GM19397 (cell line): Measurements from ENCODE around the gene PHYHIPL.
"Not testable (repeated sequence)": the region's sequence is repeated elsewhere in the genome, so short reads cannot be mapped to it uniquely, and the experiment has no call there.

Experiments used
- ATAC-seq: cut with Tn5 transposase; IDR thresholded peaks from one replicate; pipeline ENCODE4 v1.9.1; 2021; ENCODE audit warnings: mild to moderate bottlenecking, moderate library complexity; ENCODE audit not compliant: unreplicated experiment

PHYHIPL gene

DNA sequence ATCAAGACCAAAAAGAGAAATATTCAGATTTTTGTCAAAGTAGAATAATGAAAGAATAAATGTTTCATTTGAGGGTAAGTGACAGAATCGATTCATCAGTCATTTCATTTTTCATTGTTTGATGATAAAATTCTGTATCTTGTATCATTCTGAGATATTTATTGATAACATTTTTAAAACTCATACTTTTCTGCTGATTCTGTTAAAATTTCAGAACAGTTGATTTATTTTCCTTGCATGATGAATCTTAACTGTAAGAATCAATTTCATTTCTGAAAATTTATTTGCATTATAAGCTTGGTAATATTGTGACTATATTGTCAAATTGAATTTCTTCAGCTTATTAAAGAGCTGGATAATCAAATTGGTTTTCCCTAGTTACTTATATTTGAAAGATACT is 13.9 kb downstream of the PHYHIPL start:
- ATAC-seq, result no peak

DNA sequence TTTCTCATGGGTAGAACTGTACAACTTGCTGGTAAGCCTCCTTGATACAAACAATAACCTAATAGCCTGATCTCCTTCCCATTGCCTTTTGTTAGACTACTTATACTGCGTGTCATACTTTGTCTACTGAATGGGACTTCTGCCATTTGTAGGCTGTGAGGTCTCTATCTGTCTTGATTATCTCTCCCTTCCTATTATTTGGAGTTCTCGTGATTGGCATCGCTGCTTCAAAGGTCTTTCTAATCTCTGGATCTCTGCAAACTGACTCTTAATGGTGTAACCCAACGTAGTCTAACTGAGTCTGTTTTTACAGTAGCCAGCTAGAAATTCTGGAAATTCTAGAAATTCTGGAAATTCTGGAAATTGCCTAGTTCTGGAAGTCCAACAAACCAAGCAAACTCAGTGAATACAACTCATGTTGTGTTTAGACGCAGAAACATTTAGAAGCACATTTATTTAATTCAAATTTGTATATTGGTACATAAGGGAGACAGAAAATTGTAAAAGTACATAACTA is 29.8 kb downstream of the PHYHIPL start:
- ATAC-seq, result no peak

DNA sequence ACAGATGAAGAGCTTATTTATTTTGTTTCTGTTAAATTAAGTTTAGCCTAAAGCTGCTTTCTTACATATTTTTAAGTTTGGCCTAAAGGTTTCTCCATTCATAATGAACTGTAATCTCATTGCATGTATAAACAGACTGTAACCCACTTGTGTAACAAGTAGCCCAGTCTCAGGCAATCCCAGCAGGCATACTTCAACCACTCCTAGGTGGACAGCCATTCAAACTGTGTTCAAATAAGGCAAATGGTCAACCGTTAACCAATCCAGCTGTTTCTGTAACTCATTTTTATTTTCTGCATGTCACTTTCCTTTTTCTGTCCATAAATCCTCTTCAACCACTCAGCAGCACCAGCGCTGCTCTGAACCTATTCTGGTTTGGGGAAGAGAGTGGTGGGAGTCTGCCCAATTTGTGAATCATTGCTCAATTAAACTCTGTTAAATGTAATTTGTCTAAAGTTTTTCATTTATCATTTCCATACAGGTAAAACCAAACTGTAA is 35.9 kb downstream of the PHYHIPL start:
- ATAC-seq, result no peak

DNA sequence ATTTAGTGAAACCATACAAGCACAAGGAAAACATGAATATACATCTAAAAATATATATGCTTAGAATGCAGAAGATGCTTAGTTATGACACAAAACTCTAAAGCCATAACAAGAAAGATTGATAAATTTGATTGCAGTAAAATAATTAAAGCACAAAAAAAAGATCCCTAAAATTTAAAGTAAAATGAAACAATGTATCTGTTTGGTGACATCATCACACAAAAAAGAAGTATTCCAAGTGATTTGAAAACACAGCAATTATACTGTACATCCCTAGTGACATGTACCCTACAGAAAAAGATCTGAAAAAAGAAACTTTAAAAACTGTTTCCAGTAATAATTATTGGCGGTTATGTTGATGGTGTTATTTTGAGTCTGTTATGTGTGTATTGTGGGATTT is 37.7 kb downstream of the PHYHIPL start:
- ATAC-seq, result no peak

DNA sequence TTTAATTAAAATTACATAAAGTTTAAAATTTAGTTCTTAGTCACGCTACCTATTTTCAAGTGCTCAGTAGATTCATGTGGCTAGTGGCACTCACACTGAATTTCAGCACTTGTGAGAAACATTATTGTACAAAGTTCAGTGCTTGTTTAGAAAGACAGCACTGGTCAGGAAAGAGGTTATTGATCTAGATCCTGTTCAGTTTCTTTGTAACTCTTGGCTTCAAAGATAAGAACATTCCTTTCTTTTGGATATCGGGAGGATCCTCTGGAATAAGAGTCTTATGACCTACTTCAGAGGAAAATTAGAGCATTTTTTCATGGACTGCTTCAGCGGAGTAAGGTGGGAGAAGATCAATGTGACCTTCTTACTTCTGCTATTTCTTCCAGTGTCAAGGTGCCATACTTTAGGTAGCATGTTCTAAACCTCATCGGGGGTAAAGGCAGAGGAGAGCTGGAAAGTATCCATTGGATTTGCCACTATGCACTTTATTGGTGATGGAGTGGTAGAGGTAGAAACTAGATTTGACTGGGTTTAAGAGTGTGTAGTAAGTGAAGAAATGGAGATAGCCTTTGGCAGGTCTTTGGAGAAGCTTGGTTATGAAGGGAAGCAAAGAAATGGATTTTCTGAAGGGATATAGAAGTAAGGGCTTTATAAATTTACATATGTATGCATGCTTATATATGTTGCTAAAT is 39.9 kb downstream of the PHYHIPL start:
- no peak for ATAC-seq

DNA sequence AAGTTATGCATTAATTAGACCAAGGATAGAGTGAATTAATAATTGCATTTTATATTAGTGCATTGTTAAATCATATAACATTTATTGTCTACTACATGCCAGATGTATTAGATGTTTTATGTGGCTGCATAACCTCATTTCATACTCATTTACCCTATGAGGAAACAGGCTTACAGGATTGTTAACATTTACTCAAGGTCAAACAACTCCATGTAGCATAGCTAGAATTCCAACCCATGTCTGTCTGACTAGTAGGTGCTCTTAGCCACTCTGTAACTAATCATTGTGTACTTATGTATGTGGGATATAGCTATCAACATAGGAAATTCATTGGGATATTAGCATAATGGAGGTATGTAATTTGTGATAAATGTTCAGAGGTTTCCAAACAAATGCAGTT is 46.3 kb downstream of the PHYHIPL start:
- ATAC-seq, result no peak

DNA sequence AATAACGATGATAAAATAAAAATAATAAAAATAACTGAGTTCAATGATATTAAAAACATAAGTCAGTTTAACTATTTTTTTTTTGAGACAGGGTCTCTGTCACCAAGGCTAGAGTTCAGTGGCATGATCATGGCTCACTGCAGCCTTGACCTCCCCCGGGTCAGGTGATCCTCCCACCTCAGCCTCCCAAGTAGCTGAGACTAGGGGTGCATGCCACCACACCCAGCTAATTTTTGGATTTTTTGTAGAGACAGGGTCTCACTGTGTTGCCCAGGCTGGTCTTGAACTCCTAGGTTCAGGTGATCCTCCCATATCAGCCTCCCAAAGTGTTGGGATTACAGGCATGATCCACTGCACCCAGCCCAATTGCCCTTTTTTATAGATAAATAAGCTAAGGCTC is 47.2 kb downstream of the PHYHIPL start:
- not testable (repeated sequence) for ATAC-seq

DNA sequence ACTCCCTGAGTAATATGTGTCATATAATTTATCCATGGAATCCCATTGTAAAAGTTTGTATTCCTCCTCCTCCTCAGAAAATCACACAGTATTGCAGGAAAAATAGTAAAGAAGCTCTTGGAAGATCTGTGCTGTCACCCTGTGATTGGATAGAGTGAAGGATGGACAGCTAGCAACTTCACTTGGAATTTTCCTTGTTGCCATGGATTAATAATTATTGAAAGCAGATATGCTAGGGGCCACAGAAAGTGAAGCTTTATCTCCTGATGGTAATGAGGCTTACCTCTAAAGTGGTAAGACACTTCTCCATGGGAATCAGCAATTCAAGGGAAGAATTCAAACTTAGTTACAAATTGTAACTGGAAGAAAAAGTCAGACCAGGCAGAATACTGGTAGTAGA is 48.8 kb downstream of the PHYHIPL start:
- no peak for ATAC-seq

DNA sequence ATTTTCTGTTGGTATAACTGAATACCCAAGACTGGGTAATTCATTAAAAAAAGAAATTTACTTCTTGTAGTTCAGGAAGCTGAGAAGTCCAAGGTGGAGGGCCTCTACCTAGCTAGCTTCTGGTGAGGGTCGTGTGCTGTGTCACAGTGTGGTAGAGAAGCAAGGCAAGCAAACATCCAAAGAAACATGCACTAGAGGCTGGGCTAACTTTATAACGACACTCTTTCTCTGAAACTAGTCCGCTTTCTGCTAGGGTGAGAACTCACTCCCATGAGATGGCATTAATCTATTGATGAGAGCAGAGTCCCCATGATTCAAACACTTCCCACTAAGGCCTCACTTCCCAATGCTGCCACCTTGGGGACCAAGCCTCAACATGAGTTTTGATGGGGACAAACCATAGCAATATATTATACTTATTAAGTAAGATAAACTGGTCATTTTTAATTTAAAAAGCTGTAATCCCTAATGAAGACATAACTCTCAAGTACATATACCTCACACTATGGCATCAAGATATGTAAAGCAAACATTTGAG is 50.8 kb downstream of the PHYHIPL start:
- ATAC-seq, result no peak

DNA sequence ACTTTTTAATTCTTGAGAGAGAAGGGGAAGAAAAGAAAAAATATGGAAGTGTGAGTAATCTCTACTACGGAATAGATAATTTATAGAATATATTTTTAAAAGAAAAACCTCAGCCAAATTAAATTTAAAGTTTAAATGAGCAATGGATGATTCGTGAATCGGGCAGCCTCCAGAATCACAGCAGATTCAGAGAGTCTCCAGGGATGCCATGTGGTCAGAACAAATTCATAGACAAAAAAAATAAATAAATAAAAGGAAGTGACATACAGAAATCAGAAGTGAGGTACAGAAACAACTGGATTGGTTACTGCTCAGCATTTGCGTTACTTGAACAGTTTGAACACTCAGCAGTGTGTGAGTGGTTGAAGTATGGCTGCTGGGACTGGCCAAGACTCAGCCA is 53.0 kb downstream of the PHYHIPL start:
- ATAC-seq, result no peak

DNA sequence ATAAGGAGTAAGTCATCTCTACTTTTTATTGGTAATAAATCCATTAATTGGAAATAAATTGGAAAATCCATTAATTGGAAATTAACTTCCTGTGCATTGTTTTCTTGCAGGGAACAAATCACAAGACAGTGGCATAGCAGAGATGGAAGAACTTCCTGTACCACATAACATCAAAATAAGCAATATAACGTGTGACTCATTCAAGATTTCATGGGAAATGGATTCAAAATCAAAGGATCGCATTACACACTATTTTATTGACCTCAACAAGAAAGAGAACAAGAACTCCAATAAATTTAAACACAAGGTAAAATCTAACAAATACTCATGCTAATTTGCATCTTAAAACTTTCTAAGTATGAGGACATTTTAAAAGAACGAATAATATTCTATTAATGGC is 57.8 kb downstream of the PHYHIPL start:
- no peak for ATAC-seq

DNA sequence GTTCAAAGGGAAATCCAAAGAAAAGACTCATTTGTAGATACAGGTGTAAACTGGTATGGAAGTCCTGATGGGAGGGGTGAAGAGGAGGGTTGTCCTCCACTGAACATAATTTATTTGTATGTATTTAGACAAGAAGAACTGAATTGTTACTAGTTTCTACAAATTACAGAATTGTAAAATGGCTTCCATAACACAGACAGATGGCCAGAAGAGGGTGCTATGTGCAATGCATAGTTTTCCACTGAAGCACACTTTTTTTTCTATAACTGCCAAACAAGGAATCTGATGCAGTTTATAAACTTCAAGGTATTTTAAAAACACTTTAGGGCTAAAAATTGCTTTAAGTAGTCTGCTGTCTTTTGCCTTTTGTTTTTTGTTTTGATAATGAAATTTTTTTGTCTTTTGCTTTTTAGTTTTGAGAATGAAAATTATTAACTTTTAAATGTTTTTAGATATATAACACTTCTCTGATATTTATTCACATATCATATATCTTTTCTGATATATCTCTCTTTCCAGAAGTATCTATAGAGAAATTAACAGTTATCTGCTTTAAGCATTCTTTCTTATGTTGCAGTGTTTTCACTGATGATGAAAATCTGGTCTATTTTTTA is 58.5 kb downstream of the PHYHIPL start:
- no peak for ATAC-seq

DNA sequence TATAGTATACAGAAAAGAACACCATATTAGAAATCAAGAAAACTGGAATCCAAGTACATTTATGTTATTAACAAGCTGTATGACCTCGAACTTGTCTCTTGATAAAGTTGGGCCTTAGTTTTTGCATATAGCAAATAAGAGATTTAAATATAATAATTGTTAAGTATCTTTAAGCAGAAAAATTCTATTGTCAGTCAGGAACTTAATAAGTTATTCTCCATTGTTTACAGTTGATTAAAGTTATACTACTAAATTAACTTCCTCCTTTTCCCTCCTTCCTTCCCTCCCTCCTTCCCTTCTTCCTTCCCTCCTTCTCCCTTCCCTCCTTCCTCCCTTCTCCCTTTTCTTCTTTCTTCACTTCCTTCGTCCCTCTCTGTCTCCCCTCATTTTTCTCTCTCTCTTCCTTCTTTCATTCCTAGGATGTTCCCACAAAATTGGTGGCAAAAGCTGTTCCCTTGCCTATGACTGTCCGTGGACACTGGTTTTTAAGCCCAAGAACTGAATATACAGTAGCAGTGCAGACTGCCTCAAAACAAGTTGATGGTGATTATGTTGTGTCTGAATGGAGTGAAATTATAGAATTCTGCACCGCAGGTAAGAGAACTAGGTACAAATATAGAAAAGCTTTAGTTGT is 59.7 kb downstream of the PHYHIPL start:
- no peak for ATAC-seq

DNA sequence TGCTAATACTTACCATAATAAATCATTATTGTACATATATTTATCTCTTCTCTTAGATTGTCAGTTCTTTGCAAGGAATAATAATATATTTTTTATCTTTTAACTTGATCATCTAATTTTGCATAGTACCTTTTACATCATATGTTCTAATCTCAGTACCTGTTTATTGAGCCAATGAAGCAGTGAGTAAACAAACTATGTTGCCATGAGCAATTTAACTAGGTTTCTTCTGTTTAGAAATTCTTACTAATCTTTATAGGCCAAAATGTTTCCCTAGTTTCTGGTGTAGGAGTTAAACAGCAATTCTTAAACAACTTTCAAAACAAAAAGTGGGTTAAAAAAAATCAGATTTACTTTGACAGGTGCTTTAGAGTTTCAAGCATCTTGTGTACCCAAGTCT is 61.3 kb downstream of the PHYHIPL start:
- ATAC-seq, result no peak

DNA sequence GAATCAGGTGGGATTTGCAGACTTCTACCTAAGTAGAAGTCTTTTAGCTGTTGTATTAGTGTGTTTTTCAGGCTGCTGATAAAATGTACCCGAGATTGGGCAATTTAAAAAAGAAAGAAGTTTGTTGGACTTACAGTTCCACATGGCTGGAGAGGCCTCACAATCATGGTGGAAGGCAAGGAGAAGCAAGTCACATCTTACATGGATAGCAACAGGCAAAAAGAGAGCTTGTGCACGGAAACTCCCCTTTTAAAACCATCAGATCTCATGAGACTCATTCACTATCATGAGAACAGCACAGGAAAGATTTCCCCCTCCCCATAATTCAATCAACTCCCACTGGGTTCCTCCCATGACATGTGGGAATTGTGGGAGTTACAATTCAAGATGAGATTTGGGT is 62.7 kb downstream of the PHYHIPL start:
- not testable (repeated sequence) for ATAC-seq

DNA sequence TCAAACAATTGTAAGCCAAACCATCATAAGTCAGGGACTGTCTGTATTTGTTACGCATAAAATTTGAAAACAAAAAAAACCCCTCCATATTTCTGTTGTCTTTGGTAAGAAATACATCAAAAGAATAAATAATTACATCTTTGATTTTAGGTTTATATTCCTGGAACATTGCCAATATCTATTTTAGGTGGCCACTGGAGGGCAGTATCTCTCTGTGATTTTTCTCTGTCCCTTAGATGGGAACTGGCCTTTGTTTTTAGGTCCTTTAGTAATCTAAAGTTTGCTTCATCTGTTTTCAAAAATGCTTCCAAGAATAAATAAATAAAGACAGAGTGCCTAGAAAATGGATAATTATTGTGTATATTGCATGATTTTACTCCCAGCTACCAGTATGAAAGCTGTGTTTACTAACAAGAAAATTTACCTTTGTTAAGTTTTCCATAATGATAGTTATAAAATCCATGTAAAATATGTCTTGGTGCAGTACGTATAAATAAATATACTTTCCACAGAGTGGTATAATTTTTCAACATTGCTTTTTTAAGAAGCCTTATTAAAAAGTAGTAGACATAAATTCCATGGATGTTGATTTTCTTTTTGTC is 64.2 kb downstream of the PHYHIPL start:
- ATAC-seq, result no peak

DNA sequence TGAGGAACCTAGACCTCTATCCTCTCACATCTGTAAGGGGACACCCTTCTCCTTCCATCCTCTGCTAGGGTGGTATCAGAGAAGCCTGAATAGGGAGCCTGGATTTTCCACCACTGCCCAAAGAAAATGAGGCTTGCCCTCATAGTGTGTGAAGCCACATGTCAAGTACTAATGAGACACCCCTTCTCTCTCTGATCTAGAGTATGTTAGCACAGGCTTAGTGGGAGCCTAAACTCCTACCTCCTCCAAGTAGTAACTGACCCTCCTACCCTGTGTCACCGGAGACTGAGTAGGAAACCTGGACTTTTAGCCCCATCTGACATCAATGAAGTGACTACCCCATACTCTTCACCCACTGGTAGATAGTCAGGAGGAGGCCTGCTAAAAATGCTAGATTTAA is 65.6 kb downstream of the PHYHIPL start:
- no peak for ATAC-seq

DNA sequence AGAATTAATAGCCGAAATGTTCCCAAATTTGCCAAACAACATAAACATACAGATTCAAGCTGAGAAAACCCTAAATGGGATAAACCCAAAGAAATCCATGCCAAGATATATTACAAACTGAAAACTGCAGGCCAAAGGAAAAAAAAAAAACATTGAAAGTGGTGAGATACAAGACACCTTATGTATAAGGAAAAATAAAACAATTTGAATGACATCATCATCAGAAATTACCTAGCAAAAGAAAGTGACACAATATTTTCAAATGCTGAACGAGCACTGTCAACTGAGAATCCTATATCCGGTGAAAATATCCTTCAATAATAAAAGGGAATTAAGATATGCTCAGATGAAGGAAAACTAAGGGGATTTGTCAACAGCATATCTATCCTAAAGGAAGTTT is 66.5 kb downstream of the PHYHIPL start:
- ATAC-seq, result no peak

DNA sequence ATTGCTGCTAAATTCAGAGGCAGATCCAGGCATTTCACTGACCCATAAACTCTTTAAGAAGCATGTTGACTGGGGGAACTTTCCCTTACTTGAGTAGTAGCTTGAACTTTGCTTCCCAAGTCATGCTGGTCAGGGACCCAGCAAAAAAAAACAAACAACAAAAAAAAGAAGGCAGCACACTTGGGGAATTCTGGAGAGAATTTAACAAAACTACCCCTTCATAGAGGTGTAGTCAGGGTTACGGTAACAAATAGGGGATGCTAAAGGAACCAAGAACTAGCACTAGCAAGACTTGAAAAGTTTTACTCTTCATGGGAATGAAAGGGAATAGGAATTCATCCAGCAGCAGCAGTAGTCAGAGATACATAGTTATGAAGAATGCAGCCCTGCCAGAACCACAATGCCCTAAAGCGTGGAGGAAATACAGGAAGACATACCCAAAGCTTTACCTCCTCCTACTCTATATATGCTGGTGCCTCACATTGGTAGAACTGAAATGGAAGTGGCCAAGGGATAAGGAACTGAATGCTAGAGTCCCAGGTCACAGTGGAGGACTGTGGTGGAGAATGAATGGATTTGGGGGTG is 67.3 kb downstream of the PHYHIPL start:
- no peak for ATAC-seq

DNA sequence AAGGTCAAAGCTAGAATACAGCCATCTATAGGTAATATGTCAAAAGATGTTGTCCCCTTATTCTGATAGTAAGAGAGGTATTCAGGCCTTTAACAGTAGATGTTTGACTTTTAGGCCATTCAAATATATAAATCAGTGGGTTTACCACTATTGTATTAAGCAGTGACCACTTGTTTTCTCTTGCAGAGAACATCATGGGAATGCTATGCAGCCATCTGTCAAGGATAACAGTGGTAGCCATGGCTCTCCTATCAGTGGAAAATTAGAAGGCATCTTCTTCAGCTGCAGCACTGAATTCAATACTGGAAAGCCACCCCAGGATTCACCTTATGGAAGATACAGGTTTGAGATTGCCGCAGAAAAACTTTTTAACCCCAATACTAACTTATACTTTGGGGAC is 68.4 kb downstream of the PHYHIPL start:
- ATAC-seq, result no peak

DNA sequence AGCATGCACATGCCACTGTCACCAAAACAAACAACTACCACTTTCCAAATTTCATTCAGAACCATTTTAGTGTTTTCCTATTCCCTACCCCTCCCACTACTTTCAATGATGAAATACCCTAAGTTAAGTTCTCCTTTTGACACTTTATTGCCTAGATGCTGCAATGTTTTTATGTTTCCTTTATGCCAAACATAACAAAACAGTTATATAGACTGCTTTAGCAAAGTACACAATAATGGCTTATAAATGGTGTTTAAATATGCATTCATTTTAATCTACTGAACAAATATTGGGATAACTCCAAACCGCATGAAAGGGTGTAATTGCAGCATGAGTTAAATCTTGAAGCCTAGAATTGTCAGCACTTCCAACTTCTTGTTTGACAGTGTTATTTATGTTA is 69.2 kb downstream of the PHYHIPL start:
- ATAC-seq, result no peak
